H9 (cell line): ENCODE data around the gene RAB7B. TPM values are rescaled to one million over a fixed set of nuclear protein-coding genes. Genes with fewer than 3 reads are reported as not detected.

Experiments used
- DNase-seq: peaks from one replicate; pipeline ENCODE4 v3.0.0-alpha.2; 2017
- H2AFZ ChIP-seq: one replicate; pipeline ENCODE4 v1.6.1; 2013; ENCODE audit warnings: mild to moderate bottlenecking, low read length, control low read depth, moderate library complexity
- H2AK5ac ChIP-seq: 2 replicates; pipeline ENCODE4 v1.6.1; 2013; ENCODE audit warnings: low read length, control low read depth, mixed read lengths; ENCODE audit not compliant: insufficient read length
- H2BK120ac ChIP-seq: one replicate; pipeline ENCODE4 v1.6.1; 2013; ENCODE audit warnings: low read depth, mild to moderate bottlenecking, low read length, control low read depth, inconsistent platforms; ENCODE audit not compliant: poor library complexity, severe bottlenecking
- H2BK12ac ChIP-seq: 2 replicates; pipeline ENCODE4 v1.6.1; 2013; ENCODE audit warnings: low read length, control low read depth, mixed read lengths, low read depth; ENCODE audit not compliant: insufficient read length
- H2BK15ac ChIP-seq: 2 replicates; pipeline ENCODE4 v1.6.1; 2013; ENCODE audit warnings: low read depth, low read length, control low read depth
- H2BK20ac ChIP-seq: one replicate; pipeline ENCODE4 v1.6.1; 2013; ENCODE audit warnings: low read depth, mild to moderate bottlenecking, low read length, control low read depth, inconsistent platforms; ENCODE audit not compliant: poor library complexity, severe bottlenecking
- H2BK5ac ChIP-seq: 2 replicates; pipeline ENCODE4 v1.6.1; 2013; ENCODE audit warnings: low read length, control low read depth, mixed read lengths; ENCODE audit not compliant: insufficient read length
- H3K14ac ChIP-seq: 2 replicates; pipeline ENCODE4 v1.6.1; 2013; ENCODE audit warnings: low read length, control low read depth; ENCODE audit not compliant: insufficient read depth
- H3K18ac ChIP-seq: 2 replicates; pipeline ENCODE4 v1.6.1; 2013; ENCODE audit warnings: low read depth, mild to moderate bottlenecking, mixed read lengths, low read length, control low read depth; ENCODE audit not compliant: insufficient read length
- H3K23ac ChIP-seq: 2 replicates; pipeline ENCODE4 v1.6.1; 2013; ENCODE audit warnings: low read length, control low read depth, mixed read lengths, low read depth; ENCODE audit not compliant: insufficient read length
- H3K23me2 ChIP-seq: 2 replicates; pipeline ENCODE4 v1.6.1; 2013; ENCODE audit warnings: low read depth, mild to moderate bottlenecking, mixed read lengths, low read length, control low read depth; ENCODE audit not compliant: insufficient read length, poor library complexity, severe bottlenecking
- H3K27ac ChIP-seq: 2 replicates; pipeline ENCODE4 v1.5.1; 2013; ENCODE audit warnings: low read length, control low read depth, mixed read lengths, low read depth; ENCODE audit not compliant: insufficient read length
- H3K27me3 ChIP-seq: 2 replicates; pipeline ENCODE4 v1.6.1; 2013; ENCODE audit warnings: low read length, control low read depth, inconsistent platforms; ENCODE audit not compliant: insufficient read depth
- H3K4ac ChIP-seq: 2 replicates; pipeline ENCODE4 v1.6.1; 2013; ENCODE audit warnings: low read depth, mild to moderate bottlenecking, control low read depth, inconsistent platforms, low read length, moderate library complexity
- H3K4me1 ChIP-seq: 2 replicates; pipeline ENCODE4 v1.6.1; 2013; ENCODE audit warnings: low read length, control low read depth, inconsistent platforms; ENCODE audit not compliant: insufficient read depth
- H3K4me2 ChIP-seq: 2 replicates; pipeline ENCODE4 v1.6.1; 2013; ENCODE audit warnings: low read length, control low read depth, mixed read lengths; ENCODE audit not compliant: insufficient read length, insufficient read depth
- H3K56ac ChIP-seq: 2 replicates; pipeline ENCODE4 v1.6.1; 2013; ENCODE audit warnings: low read depth, mild to moderate bottlenecking, mixed read lengths, low read length, control low read depth; ENCODE audit not compliant: insufficient read length
- H3K79me1 ChIP-seq: 2 replicates; pipeline ENCODE4 v1.6.1; 2013; ENCODE audit warnings: low read depth, mild to moderate bottlenecking, moderate library complexity, low read length, control low read depth, inconsistent platforms; ENCODE audit not compliant: insufficient read depth, poor library complexity, severe bottlenecking
- H3K79me2 ChIP-seq: 2 replicates; pipeline ENCODE4 v1.6.1; 2013; ENCODE audit warnings: low read length, control low read depth, inconsistent platforms; ENCODE audit not compliant: insufficient read depth
- H3K9ac ChIP-seq: 2 replicates; pipeline ENCODE4 v1.6.1; 2013; ENCODE audit warnings: low read length, control low read depth, mixed read lengths; ENCODE audit not compliant: insufficient read length; ENCODE audit errors: extremely low read depth
- H3K9me3 ChIP-seq: one replicate; pipeline ENCODE4 v1.6.1; 2013; ENCODE audit warnings: low read depth, low read length, inconsistent platforms; ENCODE audit not compliant: control insufficient read depth
- H3T11ph ChIP-seq: one replicate; pipeline ENCODE4 v1.6.1; 2013; ENCODE audit warnings: mild to moderate bottlenecking, low read length, control low read depth, inconsistent platforms
- H4K20me1 ChIP-seq: one replicate; pipeline ENCODE4 v1.6.1; 2013; ENCODE audit not compliant: control insufficient read depth, insufficient read length, insufficient read depth
- H4K5ac ChIP-seq: 2 replicates; pipeline ENCODE4 v1.6.1; 2013; ENCODE audit warnings: low read depth, mild to moderate bottlenecking, mixed read lengths, low read length, control low read depth; ENCODE audit not compliant: insufficient read length
- H4K8ac ChIP-seq: replicated peaks from 2 replicates; pipeline ENCODE4 v1.6.1; 2013; ENCODE audit warnings: low read length, control low read depth, mixed read lengths, low read depth; ENCODE audit not compliant: insufficient read length
- H4K91ac ChIP-seq: 2 replicates; pipeline ENCODE4 v1.6.1; 2013; ENCODE audit warnings: low read depth, mild to moderate bottlenecking, moderate library complexity, mixed read lengths, low read length, control low read depth; ENCODE audit not compliant: insufficient read length
- H3K27ac Mint-ChIP-seq, 3 experiments: 2 replicates in 2 of 3; 3 replicates in 1 of 3; pipeline ENCODE4 v1.8.0; 2020 to 2021; ENCODE audit warnings: mixed read lengths in 3 of 3, mild to moderate bottlenecking in 1 of 3, moderate library complexity in 1 of 3
- H3K27me3 Mint-ChIP-seq: 2 replicates; pipeline ENCODE4 v1.8.0; 2021; ENCODE audit warnings: low read depth, mild to moderate bottlenecking, moderate library complexity, mixed read lengths
- H3K36me3 Mint-ChIP-seq, 3 experiments: 2 replicates in 2 of 3; 3 replicates in 1 of 3; pipeline ENCODE4 v1.8.0; 2020 to 2021; ENCODE audit warnings: low read depth in 3 of 3, mixed read lengths in 3 of 3; ENCODE audit not compliant: insufficient read depth in 1 of 3
- H3K4me1 Mint-ChIP-seq, 2 experiments: 2 replicates each; pipeline ENCODE4 v1.8.0; 2020; ENCODE audit warnings: mixed read lengths in 2 of 2
- H3K4me3 Mint-ChIP-seq, 2 experiments: 2 replicates in 1 of 2; 3 replicates in 1 of 2; pipeline ENCODE4 v1.8.0; 2020 to 2021; ENCODE audit warnings: mild to moderate bottlenecking in 2 of 2, mixed read lengths in 2 of 2, moderate library complexity in 1 of 2
- H3K9me3 Mint-ChIP-seq, 2 experiments: 2 replicates in 1 of 2; 3 replicates in 1 of 2; pipeline ENCODE4 v1.8.0; 2020; ENCODE audit warnings: mild to moderate bottlenecking in 2 of 2, mixed read lengths in 2 of 2, moderate library complexity in 1 of 2
- CTCF ChIP-seq: fragments of 200-600 bp; sonication (generic); conservative IDR thresholded peaks from 3 replicates; pipeline ENCODE4 v1.8.0; 2021; ENCODE audit warnings: antibody characterized with exemption, mild to moderate bottlenecking
- total RNA-seq: library from RNA; stranded (reverse); gene quantifications from 2 replicates; pipeline ENCODE4 v1.2.1, GENCODE V29; 2021

The RAB7B gene
- total RNA-seq, 1 experiment from 2014 or later, result 0.68 TPM

GRCh38 chr1:206049293-206049692 lies 46.1 kb upstream of the RAB7B start:
- H2AK5ac ChIP-seq, result no peak overlapping the region
- no peaks in the 10 kb centered on the region for H4K20me1 ChIP-seq
- 0 out of 2 replicates have a peak, but pooled peaks cover 2% of the 10 kb centered on the region for H3K4me1 ChIP-seq
- no peak overlapping the region for H3K4ac ChIP-seq
- no peak overlapping the region for H3K56ac ChIP-seq
- H3K27me3 ChIP-seq, result no peaks in the 10 kb centered on the region
- H2BK15ac ChIP-seq, result no peak overlapping the region
- H2AFZ ChIP-seq, result no peak overlapping the region
- H3K79me2 ChIP-seq, result no peaks in the 10 kb centered on the region
- Mint-ChIP-seq H3K36me3 (peaks cover 0 to 5% (median 2%) of the 10 kb centered on the region in 3 experiments; a peak in 3 of 7 replicates), H3K4me1 (peaks cover 7 to 13% of the 10 kb centered on the region in 2 experiments), H3K27me3 (0 out of 2 replicates have a peak, but pooled peaks cover 2% of the 10 kb centered on the region), H3K9me3 (peaks cover 5 to 7% of the 10 kb centered on the region in 2 experiments; a peak in 3 of 5 replicates), H3K27ac (no peak overlapping the region), H3K4me3 (no peak overlapping the region)
- no peak overlapping the region for H2BK20ac ChIP-seq
- DNase-seq, result no peak
- no peak overlapping the region for H4K8ac ChIP-seq
- H4K5ac ChIP-seq, result no peak overlapping the region
- H3K23me2 ChIP-seq, result no peaks in the 10 kb centered on the region
- TF ChIP-seq CTCF, result no peak
- H3T11ph ChIP-seq, result no peak overlapping the region
- H2BK5ac ChIP-seq, result no peak overlapping the region
- no peak overlapping the region for H3K9ac ChIP-seq
- no peak overlapping the region for H2BK12ac ChIP-seq
- no peak overlapping the region for H3K23ac ChIP-seq
- no peak overlapping the region for H3K27ac ChIP-seq
- H3K14ac ChIP-seq, result no peak overlapping the region
- no peaks in the 10 kb centered on the region for H3K9me3 ChIP-seq
- no peak overlapping the region for H3K18ac ChIP-seq
- no peak overlapping the region for H4K91ac ChIP-seq
- H3K4me2 ChIP-seq, result no peak overlapping the region
- no peaks in the 10 kb centered on the region for H3K79me1 ChIP-seq
- no peak overlapping the region for H2BK120ac ChIP-seq
